ENCODE measurements around the gene STK32B.
"Not testable (repeated sequence)": the region's sequence is repeated elsewhere in the genome, so short reads cannot be mapped to it uniquely, and the experiment has no call there.

Gene STK32B

GRCh38 chr4:5222047-5222446 lies 170.8 kb downstream of the STK32B start:
- Histone ChIP-seq H3K4me3 (no peak overlapping the region), H3K36me3 (no peaks in the 10 kb centered on the region), H3K4me2 (no peak overlapping the region), H3K9ac (no peak overlapping the region), H3K27ac (no peak overlapping the region), H4K20me1 (no peaks in the 10 kb centered on the region), H3K9me3 (peaks cover 28% of the 10 kb centered on the region), H3K27me3 (no peaks in the 10 kb centered on the region), H3K4me1 (peaks cover 8% of the 10 kb centered on the region)
- no peak for TF ChIP-seq Cebpa-rat (IDR thresholded peaks at IDR 0.05)

- H3K9me3 ChIP-seq, result peaks cover 28% of the 10 kb centered on the region
- no peak overlapping the region for H3K9ac ChIP-seq
- no peaks in the 10 kb centered on the region for H3K27me3 ChIP-seq
- no peak overlapping the region for H3K4me2 ChIP-seq
- no peak overlapping the region for H3K27ac ChIP-seq
- no peak for TF ChIP-seq Cebpa-rat (IDR thresholded peaks at IDR 0.05)
- H4K20me1 ChIP-seq, result no peaks in the 10 kb centered on the region
- H3K4me1 ChIP-seq, result peaks cover 8% of the 10 kb centered on the region
- H3K36me3 ChIP-seq, result no peaks in the 10 kb centered on the region
- H3K4me3 ChIP-seq, result no peak overlapping the region
Measured at GRCh38 chr4:5222951-5223350, 171.7 kb downstream of the STK32B start.

GRCh38 chr4:5224340-5224739 lies 173.1 kb downstream of the STK32B start:
- H3K4me2 ChIP-seq, result peak overlapping the region; percentile 47

GRCh38 chr4:5232549-5232948 lies 181.3 kb downstream of the STK32B start:
- Histone ChIP-seq H3K9ac (no peak overlapping the region), H3K4me2 (no peak overlapping the region), H4K20me1 (no peaks in the 10 kb centered on the region), H3K36me3 (no peaks in the 10 kb centered on the region), H3K4me3 (no peak overlapping the region), H3K27me3 (no peaks in the 10 kb centered on the region), H3K4me1 (no peaks in the 10 kb centered on the region), H3K9me3 (no peaks in the 10 kb centered on the region), H3K27ac (no peak overlapping the region)
- no peak for TF ChIP-seq Cebpa-rat (IDR thresholded peaks at IDR 0.05)

More at GRCh38 chr4:5224340-5224739, 173.1 kb downstream of the STK32B start:
- H3K27me3 ChIP-seq, result no peaks in the 10 kb centered on the region
- H3K27ac ChIP-seq, result no peak overlapping the region
- H3K4me3 ChIP-seq, result no peak overlapping the region
- no peak for TF ChIP-seq Cebpa-rat (IDR thresholded peaks at IDR 0.05)
- H3K36me3 ChIP-seq, result no peaks in the 10 kb centered on the region
- no peaks in the 10 kb centered on the region for H4K20me1 ChIP-seq
- H3K9me3 ChIP-seq, result peaks cover 28% of the 10 kb centered on the region
- peaks cover 8% of the 10 kb centered on the region for H3K4me1 ChIP-seq
- H3K9ac ChIP-seq, result no peak overlapping the region

- no peak overlapping the region for H3K9ac ChIP-seq
- H3K27ac ChIP-seq, result no peak overlapping the region
- H3K9me3 ChIP-seq, result peaks cover 5% of the 10 kb centered on the region; the same call in 1 of the 2 replicates
- H3K27me3 ChIP-seq, result no peaks in the 10 kb centered on the region
- no peaks in the 10 kb centered on the region for H3K4me1 ChIP-seq
- H4K20me1 ChIP-seq, result no peaks in the 10 kb centered on the region
- no peak overlapping the region for H3K4me2 ChIP-seq
- no peaks in the 10 kb centered on the region for H3K36me3 ChIP-seq
- TF ChIP-seq Cebpa-rat (IDR thresholded peaks at IDR 0.05), result no peak
- no peak overlapping the region for H3K4me3 ChIP-seq
Measured at GRCh38 chr4:5237086-5237660, 185.9 kb downstream of the STK32B start.

GRCh38 chr4:5238173-5238572 lies 186.9 kb downstream of the STK32B start:
- H3K36me3 ChIP-seq, result no peaks in the 10 kb centered on the region
- no peak overlapping the region for H3K27ac ChIP-seq
- no peaks in the 10 kb centered on the region for H3K27me3 ChIP-seq
- no peak overlapping the region for H3K4me2 ChIP-seq
- no peak for TF ChIP-seq Cebpa-rat (IDR thresholded peaks at IDR 0.05)
- no peak overlapping the region for H3K4me3 ChIP-seq
- peaks cover 5% of the 10 kb centered on the region; the same call in 1 of the 2 replicates for H3K9me3 ChIP-seq
- no peaks in the 10 kb centered on the region for H4K20me1 ChIP-seq
- no peak overlapping the region for H3K9ac ChIP-seq
- no peaks in the 10 kb centered on the region for H3K4me1 ChIP-seq

- not testable (repeated sequence) for H4K20me1 ChIP-seq, H3K4me3 ChIP-seq, H3K27me3 ChIP-seq, H3K27ac ChIP-seq, H3K4me1 ChIP-seq, H3K36me3 ChIP-seq, H3K4me2 ChIP-seq, H3K9ac ChIP-seq
- peaks cover 22% of the 10 kb centered on the region for H3K9me3 ChIP-seq
Measured at GRCh38 chr4:5247061-5247460, 195.8 kb downstream of the STK32B start.

GRCh38 chr4:5247735-5248134 lies 196.5 kb downstream of the STK32B start:
- TF ChIP-seq Cebpa-rat (IDR thresholded peaks at IDR 0.05), result no peak
- no peak overlapping the region for H3K9ac ChIP-seq
- no peaks in the 10 kb centered on the region for H3K27me3 ChIP-seq
- no peaks in the 10 kb centered on the region for H4K20me1 ChIP-seq
- H3K9me3 ChIP-seq, result peaks cover 22% of the 10 kb centered on the region
- H3K27ac ChIP-seq, result no peak overlapping the region
- H3K4me3 ChIP-seq, result no peak overlapping the region
- no peaks in the 10 kb centered on the region for H3K36me3 ChIP-seq
- H3K4me1 ChIP-seq, result no peaks in the 10 kb centered on the region
- no peak overlapping the region for H3K4me2 ChIP-seq

GRCh38 chr4:5249727-5250126 lies 198.4 kb downstream of the STK32B start:
- Histone ChIP-seq H3K36me3 (no peaks in the 10 kb centered on the region), H3K27me3 (no peaks in the 10 kb centered on the region), H3K9me3 (peaks cover 22% of the 10 kb centered on the region), H3K4me3 (no peak overlapping the region), H3K4me2 (no peak overlapping the region), H3K27ac (no peak overlapping the region), H4K20me1 (no peaks in the 10 kb centered on the region), H3K9ac (no peak overlapping the region), H3K4me1 (no peaks in the 10 kb centered on the region)
- no peak for TF ChIP-seq Cebpa-rat (IDR thresholded peaks at IDR 0.05)

GRCh38 chr4:5250536-5250935 lies 199.3 kb downstream of the STK32B start:
- H3K9me3 ChIP-seq, result peaks cover 22% of the 10 kb centered on the region
- H3K4me2 ChIP-seq, H3K4me3 ChIP-seq, H3K36me3 ChIP-seq, H3K27ac ChIP-seq, H3K4me1 ChIP-seq, H4K20me1 ChIP-seq, H3K9ac ChIP-seq, H3K27me3 ChIP-seq: not testable (repeated sequence)

- Histone ChIP-seq H3K36me3 (no peaks in the 10 kb centered on the region), H3K27ac (no peak overlapping the region), H3K9me3 (no peaks in the 10 kb centered on the region), H3K4me2 (no peak overlapping the region), H3K4me3 (no peak overlapping the region), H3K4me1 (no peaks in the 10 kb centered on the region), H3K9ac (no peak overlapping the region), H4K20me1 (no peaks in the 10 kb centered on the region), H3K27me3 (no peaks in the 10 kb centered on the region)
- no peak for TF ChIP-seq Cebpa-rat (IDR thresholded peaks at IDR 0.05)
Measured at GRCh38 chr4:5256421-5256820, 205.1 kb downstream of the STK32B start.
